Measurements from ENCODE around the gene CARMIL1.

Gene CARMIL1

GRCh38 chr6:25477006-25477590, 197.9 kb downstream of the CARMIL1 start:
- no peak for DNase-seq (ENCODE audit: low spot score)

DNA sequence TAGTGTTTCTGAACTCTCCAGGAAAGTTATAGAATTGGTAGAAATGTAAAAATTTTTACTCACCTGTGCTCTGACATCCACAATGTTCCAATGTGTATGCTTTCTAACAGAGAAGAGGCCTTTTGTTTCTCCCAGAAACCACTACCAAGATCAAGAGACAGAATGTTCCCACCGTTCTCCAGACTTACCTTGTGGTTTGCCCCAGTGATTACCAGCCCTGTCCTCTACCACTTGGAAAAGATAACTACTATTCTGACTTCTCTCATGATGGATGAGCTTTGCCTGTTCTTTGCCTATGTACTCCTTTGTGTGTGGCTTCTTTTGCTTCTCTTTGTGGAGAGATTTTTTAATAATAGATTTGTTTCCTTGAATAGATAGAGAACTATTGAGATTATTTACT, 199.8 kb downstream of the CARMIL1 start:
- DNase-seq (ENCODE audit: low spot score) = no peak

GRCh38 chr6:25481267-25481666, 202.1 kb downstream of the CARMIL1 start:
- DNase-seq (ENCODE audit: low spot score) = no peak

- DNase-seq (ENCODE audit: low spot score) = no peak
Observed at GRCh38 chr6:25482996-25483395, 203.8 kb downstream of the CARMIL1 start.

DNA sequence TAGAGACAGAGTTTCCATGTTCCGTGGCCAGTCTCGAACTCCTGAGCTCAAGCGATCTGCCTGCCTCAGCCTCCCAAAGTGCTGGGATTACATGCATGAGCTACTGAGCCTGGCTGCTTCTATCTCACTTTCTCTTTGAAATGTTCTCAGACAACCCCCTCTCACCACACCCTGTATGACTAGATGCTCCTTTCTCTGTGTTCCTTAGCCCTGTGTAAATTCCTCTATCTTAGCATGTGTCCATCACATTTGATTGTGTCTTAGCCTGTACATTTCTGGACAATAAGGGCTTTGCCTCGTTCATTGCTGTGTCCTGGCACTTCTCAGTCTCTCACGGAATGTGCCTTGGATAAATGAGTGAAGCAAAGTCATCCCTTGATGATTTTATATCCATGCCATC, 204.8 kb downstream of the CARMIL1 start:
- no peak for DNase-seq (ENCODE audit: low spot score)

- no peak for DNase-seq (ENCODE audit: low spot score)
Observed at GRCh38 chr6:25484900-25485299, 205.7 kb downstream of the CARMIL1 start.

DNA sequence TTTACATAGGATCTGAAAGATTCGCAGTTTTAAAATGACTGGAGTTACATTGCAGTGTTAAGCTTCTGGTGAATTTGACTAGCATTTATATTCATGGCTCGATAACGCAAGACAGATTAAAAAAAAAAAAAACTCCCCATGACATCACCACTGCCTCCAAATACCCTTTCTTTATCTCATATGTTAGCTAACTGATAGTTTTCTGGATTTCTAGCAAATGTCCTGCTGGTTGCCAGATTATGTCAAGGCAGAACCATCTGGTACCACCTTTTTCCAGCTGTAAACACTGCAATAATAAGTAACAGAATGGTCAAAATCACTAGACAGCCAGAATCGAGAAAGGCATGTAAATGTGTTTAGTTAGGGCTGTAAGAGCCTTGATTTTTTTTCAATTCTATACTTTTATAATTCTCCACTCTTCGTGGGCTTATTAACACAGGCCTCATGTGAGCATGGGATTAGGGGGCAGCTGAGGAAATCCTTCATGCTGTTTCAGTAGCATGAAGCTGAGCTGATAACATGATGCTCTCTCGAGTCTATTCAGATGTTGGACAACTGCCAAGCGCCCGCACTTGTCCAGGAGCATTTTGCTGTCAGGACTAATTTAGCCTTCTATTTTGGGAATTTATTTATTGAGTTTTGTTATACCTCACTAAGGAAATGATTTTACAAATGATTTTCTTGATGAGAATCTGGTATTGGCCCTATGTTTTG, 206.8 kb downstream of the CARMIL1 start:
- DNase-seq (ENCODE audit: low spot score) = no peak

GRCh38 chr6:25486550-25486949, 207.4 kb downstream of the CARMIL1 start:
- DNase-seq (ENCODE audit: low spot score) = no peak

DNA sequence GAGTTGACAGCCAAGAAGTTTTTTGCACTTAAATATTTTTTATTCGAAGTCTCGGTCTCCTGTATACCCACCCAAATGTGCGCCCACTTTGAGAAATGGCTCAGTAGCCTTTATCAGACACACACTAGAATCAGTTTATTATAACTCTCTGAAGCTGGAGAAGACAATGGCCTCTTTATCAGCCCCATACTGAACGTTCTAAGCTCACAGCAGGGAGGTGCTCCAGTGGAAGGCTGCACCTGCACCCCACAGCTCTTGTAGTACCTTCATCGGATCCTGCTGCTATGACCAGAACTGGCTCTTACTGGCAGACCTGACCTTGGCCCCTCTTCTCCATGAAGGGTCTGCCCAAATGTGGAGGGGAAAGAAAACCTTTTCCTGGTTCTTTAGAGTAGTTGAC, 207.8 kb downstream of the CARMIL1 start:
- no peak for DNase-seq (ENCODE audit: low spot score)

- no peak for DNase-seq (ENCODE audit: low spot score)
Observed at GRCh38 chr6:25488156-25488555, 209.0 kb downstream of the CARMIL1 start.

- no peak for DNase-seq (ENCODE audit: low spot score)
Observed at GRCh38 chr6:25489399-25489798, 210.2 kb downstream of the CARMIL1 start.

- peak; percentile 78 for DNase-seq (ENCODE audit: low spot score)
Observed at GRCh38 chr6:25490018-25490801, 211.0 kb downstream of the CARMIL1 start.

DNA sequence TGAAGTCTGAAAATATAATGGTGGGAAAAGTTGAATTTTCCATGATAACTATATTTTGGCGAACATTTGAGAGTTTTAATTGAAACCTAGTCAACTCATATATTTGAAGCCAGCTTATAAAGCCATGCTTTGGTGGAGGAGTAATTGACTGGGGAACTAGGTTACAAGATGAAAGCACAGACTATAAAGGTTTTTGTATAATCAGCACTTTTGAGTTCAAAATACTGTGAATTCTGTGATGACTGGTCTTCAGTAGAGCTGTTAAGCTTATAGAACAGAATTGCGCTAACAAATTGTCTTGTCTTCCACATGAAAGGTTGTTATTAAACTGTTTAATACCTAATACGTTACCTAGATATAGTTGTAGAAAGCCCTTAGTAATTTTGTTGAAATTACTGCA, 213.8 kb downstream of the CARMIL1 start:
- DNase-seq (ENCODE audit: low spot score) = no peak

DNA sequence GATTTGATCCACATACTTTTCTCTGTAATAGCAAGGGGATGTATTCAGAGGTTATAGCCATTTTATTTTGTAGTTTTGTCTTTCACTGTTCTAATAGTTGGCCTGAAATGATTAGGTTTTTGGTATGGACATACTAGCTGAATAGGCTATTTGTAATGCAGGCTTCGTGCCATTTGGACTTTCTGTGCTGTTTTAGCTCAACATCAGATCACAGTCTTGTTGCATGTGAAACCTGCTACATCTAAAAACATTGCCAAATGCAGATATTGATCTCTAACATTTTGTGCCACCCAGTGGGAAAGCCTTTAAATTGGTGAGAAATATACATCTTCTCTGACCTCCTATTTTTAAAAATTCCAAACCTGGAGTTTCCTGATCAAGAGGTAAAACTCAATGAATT, 215.3 kb downstream of the CARMIL1 start:
- no peak for DNase-seq (ENCODE audit: low spot score)

DNA sequence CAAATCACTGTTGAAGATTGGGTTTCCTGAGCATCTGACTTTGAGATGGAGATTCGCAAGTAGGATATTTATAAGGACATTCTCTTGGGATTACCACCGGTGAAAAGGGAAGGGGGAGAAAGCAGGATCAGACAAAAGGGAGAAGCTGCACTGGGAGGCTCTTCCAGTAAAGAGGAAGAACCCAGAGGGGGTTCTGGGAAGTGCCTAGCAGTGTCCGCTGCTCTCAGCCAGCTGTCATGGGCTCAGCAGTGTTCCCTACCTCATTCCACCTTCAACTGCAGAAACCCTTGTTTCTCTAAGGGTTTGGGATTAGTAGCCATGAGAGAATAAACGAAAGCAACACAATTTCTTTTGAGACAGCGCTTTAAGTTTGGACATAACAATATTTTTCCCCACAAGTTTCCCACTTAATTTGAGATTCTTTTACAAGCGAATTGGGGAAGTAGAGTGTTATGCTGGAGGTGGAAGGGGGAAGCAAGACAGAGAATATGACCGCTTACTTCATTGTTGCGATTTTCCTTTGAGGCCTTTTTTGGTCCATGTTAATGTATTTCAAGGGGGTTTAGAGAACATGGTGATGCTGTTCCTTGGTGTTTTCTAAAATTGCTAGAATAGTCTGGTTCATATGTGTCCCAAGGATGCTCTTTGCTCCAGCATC, 218.3 kb downstream of the CARMIL1 start:
- no peak for DNase-seq (ENCODE audit: low spot score)

DNA sequence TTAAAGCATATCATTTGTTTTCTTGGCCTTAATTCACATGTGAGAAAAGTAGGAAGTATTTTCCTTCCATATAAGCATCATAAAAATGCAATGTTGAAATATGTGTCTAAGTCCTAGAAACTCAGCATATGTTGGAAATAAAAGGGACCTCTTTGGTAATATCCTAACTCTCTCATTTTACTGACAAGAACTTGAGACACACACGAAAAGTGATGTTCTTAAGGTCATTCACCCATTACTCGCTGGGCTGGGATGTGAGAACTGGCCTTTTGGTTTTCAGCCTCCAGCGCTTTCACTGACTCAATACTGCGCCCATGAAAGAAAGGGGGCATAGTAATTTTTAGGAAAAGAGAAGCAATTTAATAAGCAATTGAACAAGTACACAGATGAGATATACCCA, 219.3 kb downstream of the CARMIL1 start:
- no peak for DNase-seq (ENCODE audit: low spot score)

- DNase-seq (ENCODE audit: low spot score) = no peak
Observed at GRCh38 chr6:25499615-25500235, 220.6 kb downstream of the CARMIL1 start.

DNA sequence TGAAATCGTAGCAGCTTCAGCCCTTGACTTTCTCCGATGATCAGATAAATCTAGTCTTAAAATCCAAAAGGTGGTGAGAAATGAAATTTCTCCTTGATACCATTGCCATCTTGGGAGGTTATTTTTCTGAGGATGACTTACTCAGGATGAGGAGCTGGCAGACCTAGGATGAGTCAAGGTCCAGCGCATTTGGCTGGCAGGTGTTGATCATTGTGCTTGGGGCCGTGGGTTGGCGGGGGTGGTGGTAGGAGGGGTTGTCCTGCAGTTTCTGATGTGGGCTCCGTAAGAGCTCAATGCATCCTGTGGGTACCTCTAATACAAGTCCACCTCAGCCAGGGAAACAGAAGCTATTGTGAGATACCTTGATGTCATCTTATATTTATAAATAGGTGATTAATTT, 224.5 kb downstream of the CARMIL1 start:
- no peak for DNase-seq (ENCODE audit: low spot score)

GRCh38 chr6:25504661-25505060, 225.5 kb downstream of the CARMIL1 start:
- no peak for DNase-seq (ENCODE audit: low spot score)

DNA sequence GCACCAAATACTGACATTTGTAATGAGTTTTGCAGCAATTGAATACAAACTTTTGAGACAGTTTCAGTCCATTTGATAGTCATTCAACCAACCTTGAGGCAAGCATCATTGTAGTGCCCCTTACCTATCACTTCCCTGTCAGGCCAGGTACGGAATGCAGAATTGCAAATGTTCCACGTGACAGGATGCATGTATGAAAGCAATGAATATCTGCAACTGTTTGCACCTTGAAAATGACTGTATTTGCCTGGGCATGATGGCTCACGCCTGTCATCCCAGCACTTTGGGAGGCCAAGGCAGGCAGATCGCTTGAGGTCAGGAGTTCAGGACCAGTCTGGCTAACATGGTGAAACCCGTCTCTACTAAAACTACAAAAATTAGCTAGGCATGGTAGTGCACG, 226.8 kb downstream of the CARMIL1 start:
- DNase-seq (ENCODE audit: low spot score) = no peak

DNA sequence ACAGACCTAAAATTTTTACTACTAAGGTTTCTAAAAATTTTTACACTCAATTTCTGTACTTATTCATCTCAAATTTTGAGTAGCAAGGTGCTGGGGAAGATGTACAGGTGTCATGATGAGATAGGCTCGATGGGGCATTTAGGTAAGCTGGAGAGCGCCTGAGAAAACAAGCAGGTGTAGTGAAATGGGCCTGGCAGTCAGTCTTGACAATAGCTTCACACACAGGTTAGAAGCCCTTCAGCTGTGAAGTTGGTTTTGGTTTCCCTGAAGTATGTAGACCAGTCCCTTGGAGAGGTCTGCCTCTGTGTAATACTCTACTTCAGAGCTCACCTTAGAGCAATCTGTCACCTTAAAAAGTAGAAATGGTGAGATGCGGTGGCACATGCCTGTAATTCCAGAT, 228.9 kb downstream of the CARMIL1 start:
- no peak for DNase-seq (ENCODE audit: low spot score)

GRCh38 chr6:25511376-25511775, 232.2 kb downstream of the CARMIL1 start:
- DNase-seq (ENCODE audit: low spot score) = no peak
